Measurements from ENCODE around the gene IQSEC1. TPM values are rescaled to one million over a fixed set of nuclear protein-coding genes. Genes with fewer than 3 reads are reported as not detected.

The IQSEC1 gene
- total RNA-seq, 1 experiment from 2014 or later, result 28.1 TPM

- peaks cover 0 to 14% of the 10 kb centered on the region in 2 experiments; a peak in 2 of 4 replicates for H3K4me1 ChIP-seq (ENCODE audit: control insufficient read depth in 1 of 2, insufficient read depth in 2 of 2, low read length in 2 of 2)
- ChIA-PET POLR2A (no interaction called here), RAD21 (ENCODE audit: low non-redundant PET in 1 of 2, low total read pairs in 2 of 2, uncharacterized antibody in 2 of 2, unreplicated experiment in 2 of 2) (no interaction called here), CTCF (no interaction called here)
- no peak overlapping the region for H2AFZ ChIP-seq (ENCODE audit: low read depth, low read length, poor library complexity, severe bottlenecking)
- DNase-seq (ENCODE audit: low read depth, low spot score) (no peak), ATAC-seq (no peak)
- no peak overlapping the region for H3K27ac ChIP-seq (ENCODE audit: low read depth, low read length)
- TF ChIP-seq FOSL1 (IDR thresholded peaks at IDR 0.05; ENCODE audit: low read depth) (no peak), SRF (IDR thresholded peaks at IDR 0.05; ENCODE audit: low read depth) (no peak), EGR1 (IDR thresholded peaks at IDR 0.05; ENCODE audit: low read depth) (no peak), CBX3 (IDR thresholded peaks at IDR 0.05; ENCODE audit: low read depth) (no peak), TCF7L2 (IDR thresholded peaks at IDR 0.05; ENCODE audit: borderline replicate concordance, extremely low read depth, insufficient read depth, insufficient read length) (no peak), RAD21 (IDR thresholded peaks at IDR 0.05; ENCODE audit: low read depth) (no peak), POLR2AphosphoS5 (IDR thresholded peaks at IDR 0.05; ENCODE audit: low read depth, low read length) (no peak), ZNF274 (IDR thresholded peaks at IDR 0.05; ENCODE audit: low read depth, low read length) (no peak), CTCF (IDR thresholded peaks at IDR 0.05 in 2 of 3, conservative IDR thresholded peaks at IDR 0.05 in 1 of 3; ENCODE audit: borderline replicate concordance in 1 of 3, insufficient read depth in 1 of 3, low read depth in 2 of 3, low read length in 2 of 3) (no peak), CEBPB (IDR thresholded peaks at IDR 0.05; ENCODE audit: low read depth) (no peak), SP1 (IDR thresholded peaks at IDR 0.05; ENCODE audit: low read depth) (no peak), EZH2phosphoT487 (IDR thresholded peaks at IDR 0.05; ENCODE audit: borderline replicate concordance) (no peak), SIN3A (IDR thresholded peaks at IDR 0.05; ENCODE audit: low read depth) (no peak), MAX (IDR thresholded peaks at IDR 0.05) (no peak)
- TF ChIP-seq, protein P1, sequence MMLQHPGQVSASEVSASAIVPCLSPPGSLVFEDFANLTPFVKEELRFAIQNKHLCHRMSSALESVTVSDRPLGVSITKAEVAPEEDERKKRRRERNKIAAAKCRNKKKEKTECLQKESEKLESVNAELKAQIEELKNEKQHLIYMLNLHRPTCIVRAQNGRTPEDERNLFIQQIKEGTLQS (IDR thresholded peaks at IDR 0.05), result no peak
- TF ChIP-seq, protein P2, sequence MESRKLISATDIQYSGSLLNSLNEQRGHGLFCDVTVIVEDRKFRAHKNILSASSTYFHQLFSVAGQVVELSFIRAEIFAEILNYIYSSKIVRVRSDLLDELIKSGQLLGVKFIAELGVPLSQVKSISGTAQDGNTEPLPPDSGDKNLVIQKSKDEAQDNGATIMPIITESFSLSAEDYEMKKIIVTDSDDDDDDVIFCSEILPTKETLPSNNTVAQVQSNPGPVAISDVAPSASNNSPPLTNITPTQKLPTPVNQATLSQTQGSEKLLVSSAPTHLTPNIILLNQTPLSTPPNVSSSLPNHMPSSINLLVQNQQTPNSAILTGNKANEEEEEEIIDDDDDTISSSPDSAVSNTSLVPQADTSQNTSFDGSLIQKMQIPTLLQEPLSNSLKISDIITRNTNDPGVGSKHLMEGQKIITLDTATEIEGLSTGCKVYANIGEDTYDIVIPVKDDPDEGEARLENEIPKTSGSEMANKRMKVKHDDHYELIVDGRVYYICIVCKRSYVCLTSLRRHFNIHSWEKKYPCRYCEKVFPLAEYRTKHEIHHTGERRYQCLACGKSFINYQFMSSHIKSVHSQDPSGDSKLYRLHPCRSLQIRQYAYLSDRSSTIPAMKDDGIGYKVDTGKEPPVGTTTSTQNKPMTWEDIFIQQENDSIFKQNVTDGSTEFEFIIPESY (IDR thresholded peaks at IDR 0.05; ENCODE audit: extremely low read depth, insufficient replicate concordance, low read length), result no peak
- no peaks in the 10 kb centered on the region for H4K20me1 ChIP-seq (ENCODE audit: insufficient read depth)
- no peak overlapping the region for H3K9ac ChIP-seq (ENCODE audit: low read length)
- intact Hi-C loops (cut with micrococcal nuclease), result no loop called here
- H3K27me3 ChIP-seq (ENCODE audit: insufficient read depth, low read length), result no peaks in the 10 kb centered on the region
- no TSS peak for BruUV-seq (replicated peaks)
- H3K9me2 ChIP-seq (ENCODE audit: insufficient read depth), result no peaks in the 10 kb centered on the region
- peak overlapping the region; percentile 23 for H3K4me2 ChIP-seq (ENCODE audit: low read length)
- peaks cover 0 to 2% of the 10 kb centered on the region in 2 experiments; a peak in 2 of 4 replicates for H3K36me3 ChIP-seq (ENCODE audit: control insufficient read depth in 1 of 2, insufficient read depth in 2 of 2, low read length in 2 of 2)
- no peaks in the 10 kb centered on the region for H3K9me3 ChIP-seq (ENCODE audit: control insufficient read depth in 1 of 2, insufficient read depth in 1 of 2, low read depth in 1 of 2, low read length in 2 of 2)
- H3K4me3 ChIP-seq (replicated peaks in 1 of 2; ENCODE audit: low read depth in 1 of 2, low read length in 2 of 2), result no peak overlapping the region
- H3K79me2 ChIP-seq (ENCODE audit: insufficient read depth, low read length), result no peaks in the 10 kb centered on the region
Measured at GRCh38 chr3:12926660-12927059, 146.6 kb downstream of the IQSEC1 start.
